HEK293T (cell line): ENCODE results near the gene C1orf232.

Experiments used
- CTCF ChIA-PET: fragments of 350-600 bp; formaldehyde crosslinking; extraction: SDS; loops from one replicate; lab custom pipeline; 2021; ENCODE audit warnings: antibody characterized with exemption, inconsistent platforms; lab: Yijun Ruan, JAX
- POLR2A ChIA-PET: fragments of 350-600 bp; formaldehyde crosslinking; extraction: SDS; loops from one replicate; lab custom pipeline; 2020; ENCODE audit warnings: antibody characterized with exemption, inconsistent platforms; lab: Yijun Ruan, JAX
- DNase-seq: peaks from one replicate; pipeline ENCODE4 v3.0.0; 2012; ENCODE audit warnings: mixed read lengths; ENCODE audit errors: extremely low spot score
- ARNT ChIP-seq: fragments of 450-650 bp; IDR thresholded peaks from 2 replicates; pipeline ENCODE4 v1.6.1; 2017; ENCODE audit warnings: mild to moderate bottlenecking
- BHLHE40 ChIP-seq: fragments of 450-650 bp; IDR thresholded peaks from 2 replicates; pipeline ENCODE4 v1.6.1; 2016; ENCODE audit warnings: mild to moderate bottlenecking, moderate library complexity, borderline replicate concordance
- CTBP1 ChIP-seq: fragments of 450-650 bp; IDR thresholded peaks from 2 replicates; pipeline ENCODE4 v1.6.1; 2016; ENCODE audit warnings: borderline replicate concordance
- ELF4 ChIP-seq: fragments of 450-650 bp; IDR thresholded peaks from 2 replicates; pipeline ENCODE4 v1.6.1; 2017; ENCODE audit warnings: antibody characterized with exemption
- FOXA1 ChIP-seq: fragments of 450-650 bp; IDR thresholded peaks from 2 replicates; pipeline ENCODE4 v1.6.1; 2016; ENCODE audit warnings: mild to moderate bottlenecking
- FOXK2 ChIP-seq: fragments of 450-650 bp; IDR thresholded peaks from 2 replicates; pipeline ENCODE4 v1.6.1; 2016; ENCODE audit warnings: mild to moderate bottlenecking
- FOXM1 ChIP-seq: fragments of 450-650 bp; IDR thresholded peaks from 2 replicates; pipeline ENCODE4 v1.6.1; 2017; ENCODE audit warnings: mild to moderate bottlenecking, borderline replicate concordance
- HDGF ChIP-seq: fragments of 450-650 bp; IDR thresholded peaks from 2 replicates; pipeline ENCODE4 v1.6.1; 2017; ENCODE audit warnings: antibody characterized with exemption, borderline replicate concordance
- L3MBTL2 ChIP-seq: fragments of 450-650 bp; conservative IDR thresholded peaks from 2 replicates; pipeline ENCODE4 v1.6.1; 2016; ENCODE audit warnings: mild to moderate bottlenecking
- LEF1 ChIP-seq: fragments of 450-650 bp; IDR thresholded peaks from 2 replicates; pipeline ENCODE4 v1.6.1; 2017; ENCODE audit warnings: mild to moderate bottlenecking, borderline replicate concordance
- NFRKB ChIP-seq: fragments of 450-650 bp; IDR thresholded peaks from 2 replicates; pipeline ENCODE4 v1.6.1; 2016; ENCODE audit warnings: mild to moderate bottlenecking, moderate library complexity
- PKNOX1 ChIP-seq: fragments of 450-650 bp; IDR thresholded peaks from 2 replicates; pipeline ENCODE4 v1.6.1; 2016
- SP1 ChIP-seq: fragments of 450-650 bp; IDR thresholded peaks from 2 replicates; pipeline ENCODE4 v1.6.1; 2017
- SUZ12 ChIP-seq: fragments of 450-650 bp; IDR thresholded peaks from 2 replicates; pipeline ENCODE4 v1.6.1; 2016; ENCODE audit warnings: mild to moderate bottlenecking
- TARDBP ChIP-seq: fragments of 450-650 bp; IDR thresholded peaks from 2 replicates; pipeline ENCODE4 v1.6.1; 2016
- ZNF384 ChIP-seq: fragments of 450-650 bp; IDR thresholded peaks from 2 replicates; pipeline ENCODE4 v1.6.1; 2016

C1orf232 gene

DNA sequence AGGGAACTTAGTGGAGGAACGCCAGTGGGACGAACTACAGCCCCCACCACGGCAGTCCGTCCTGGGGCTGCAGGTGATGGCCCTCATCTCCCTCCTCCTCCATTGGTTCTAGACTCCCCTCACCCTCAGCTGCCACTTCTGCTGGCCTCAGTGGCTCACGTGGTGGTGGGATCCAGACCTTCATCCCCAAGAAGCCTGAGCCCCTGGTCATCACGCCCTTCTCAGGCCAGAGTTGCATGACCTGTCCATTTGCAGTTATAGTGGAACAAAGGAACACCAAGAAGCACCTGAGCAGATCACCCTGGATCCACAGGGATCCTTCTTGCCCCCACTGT lies 22.8 kb downstream of the C1orf232 start:
- peak; percentile 3 for DNase-seq
- CTCF ChIA-PET = interaction anchor here (1.2 to 2.1 kb wide), 6 partner anchors 20 to 123 kb away, joined by 3 to 22 read pairs (median 6); no protein-coding TSS in a partner anchor
- TF ChIP-seq CTBP1 (no peak), PKNOX1 (no peak), FOXA1 (no peak), ARNT (no peak), FOXK2 (no peak), SUZ12 (no peak), TARDBP (no peak), LEF1 (no peak), BHLHE40 (no peak), NFRKB (no peak), HDGF (no peak), ZNF384 (no peak), ELF4 (no peak), L3MBTL2 (no peak), FOXM1 (no peak), SP1 (no peak)
- POLR2A ChIA-PET = interaction anchor here (1.2 to 1.4 kb wide), 2 partner anchors 24 to 110 kb away, joined by 6 to 12 read pairs; partner anchors contain the start of gene ZNF593

DNA sequence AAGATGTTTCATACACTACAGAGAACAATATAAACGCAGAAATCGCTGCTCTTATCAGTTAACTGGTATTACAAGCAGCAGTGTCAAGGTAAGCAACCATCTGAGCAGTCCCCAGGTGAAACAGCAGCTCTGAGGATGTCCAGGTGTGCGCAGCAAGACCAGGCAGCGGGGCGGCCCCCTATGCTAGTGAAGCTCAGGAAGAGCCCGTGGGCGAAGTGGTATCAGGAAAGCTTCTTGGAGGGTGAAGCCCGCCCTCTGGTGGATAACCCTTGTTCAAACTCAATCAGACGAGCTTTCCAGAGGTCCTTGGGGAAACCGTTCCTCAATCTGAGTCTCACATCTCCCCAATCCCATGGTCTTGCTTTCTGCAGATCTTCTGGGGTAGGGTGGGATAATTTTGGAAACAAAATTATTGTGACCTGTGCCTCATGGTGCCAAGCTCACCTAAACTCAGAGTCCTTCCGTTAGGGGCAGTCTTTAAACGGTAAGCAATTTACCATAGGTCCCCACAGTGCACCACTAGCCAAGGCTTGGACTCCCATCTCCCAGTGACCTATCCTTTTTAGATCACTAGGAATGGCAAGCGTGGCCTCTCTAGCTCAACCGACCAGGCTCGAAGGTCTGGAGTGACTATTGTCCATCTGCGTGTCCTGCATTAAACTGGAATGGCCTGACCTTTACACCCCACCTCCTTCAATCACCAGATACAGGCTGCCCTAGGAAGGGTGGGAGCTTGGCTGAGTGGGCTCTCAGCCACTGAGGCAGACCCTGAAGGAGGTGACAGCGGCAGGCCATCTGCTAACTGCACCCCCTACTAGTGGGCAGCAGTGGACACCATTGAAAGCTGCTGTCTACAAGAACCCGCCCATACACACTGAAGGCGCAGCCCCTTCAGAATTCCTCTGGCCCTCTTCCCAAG lies 23.5 kb downstream of the C1orf232 start:
- TF ChIP-seq PKNOX1 = no peak
- TF ChIP-seq ARNT = no peak
- no peak for TF ChIP-seq CTBP1
- TF ChIP-seq FOXA1 = no peak
- no peak for TF ChIP-seq TARDBP
- no peak for TF ChIP-seq LEF1
- TF ChIP-seq BHLHE40 = no peak
- TF ChIP-seq HDGF = no peak
- TF ChIP-seq SUZ12 = no peak
- TF ChIP-seq ZNF384 = no peak
- no peak for TF ChIP-seq FOXM1
- POLR2A ChIA-PET = interaction anchor here (1.0 to 1.4 kb wide), 5 partner anchors 13 to 110 kb away, joined by 3 to 12 read pairs (median 4); partner anchors contain the start of gene ZNF593
- CTCF ChIA-PET = interaction anchor here (0.6 to 2.1 kb wide), 21 partner anchors 9 to 246 kb away, joined by 3 to 22 read pairs (median 4); partner anchors contain the start of gene FAM110D
- DNase-seq = peak; percentile 80

DNA sequence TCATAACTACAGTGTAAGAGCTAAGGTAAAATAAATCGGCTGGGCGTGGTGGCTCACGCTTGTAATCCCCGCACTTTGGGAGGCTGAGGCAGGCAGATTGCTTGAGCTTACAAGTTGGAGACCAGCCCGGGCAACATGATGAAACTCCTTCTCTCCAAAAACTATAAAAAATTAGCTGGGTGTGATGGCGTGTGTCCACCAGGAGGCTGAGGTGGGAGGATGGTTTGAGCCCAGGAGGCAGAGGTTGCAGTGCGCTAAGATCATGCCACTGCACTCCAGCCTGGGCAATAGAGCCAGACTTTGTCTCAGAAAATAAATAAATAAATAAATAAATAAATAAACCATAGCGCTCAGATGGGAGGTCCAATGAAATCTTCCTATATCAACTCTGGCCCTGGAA lies 26.6 kb downstream of the C1orf232 start:
- CTCF ChIA-PET = no interaction called here

DNA sequence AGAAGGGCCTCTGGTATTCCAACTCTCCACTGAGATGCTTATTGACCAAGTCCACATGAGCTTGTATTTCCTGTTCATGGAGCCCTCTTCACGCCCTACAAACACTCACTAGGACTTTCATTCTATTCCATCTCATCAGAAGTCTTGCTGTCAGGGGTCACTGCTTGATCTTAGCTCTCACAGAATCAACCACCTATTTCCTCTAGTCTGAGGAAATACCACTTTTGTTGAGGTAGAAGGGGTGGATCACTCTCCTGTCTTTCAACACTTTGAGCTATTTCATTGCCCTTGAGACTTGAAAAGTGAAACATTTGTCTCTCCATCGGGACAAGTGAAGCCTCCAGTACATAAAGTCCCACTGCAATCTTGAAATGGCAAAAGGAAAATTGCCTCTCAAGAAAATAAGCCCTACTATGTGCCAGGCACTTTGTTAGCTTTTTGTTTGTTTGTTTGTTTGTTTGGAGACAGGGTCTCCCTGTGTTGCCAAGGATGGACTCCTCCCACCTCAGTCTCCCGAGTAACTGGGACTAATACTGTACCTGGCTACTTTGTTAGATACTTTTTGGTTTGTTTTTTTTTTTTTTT lies 29.7 kb downstream of the C1orf232 start:
- POLR2A ChIA-PET = interaction anchor here (1.0 to 1.1 kb wide), 2 partner anchors 25 to 26 kb away, joined by 4 read pairs; no protein-coding TSS in a partner anchor
- no peak for DNase-seq
- TF ChIP-seq L3MBTL2 = no peak
- TF ChIP-seq ARNT = no peak
- TF ChIP-seq LEF1 = no peak
- no peak for TF ChIP-seq PKNOX1
- TF ChIP-seq BHLHE40 = no peak
- TF ChIP-seq NFRKB = no peak
- no peak for TF ChIP-seq FOXK2
- no peak for TF ChIP-seq FOXM1
- no peak for TF ChIP-seq ZNF384
- TF ChIP-seq FOXA1 = no peak
- TF ChIP-seq ELF4 = no peak
- TF ChIP-seq HDGF = no peak
- no peak for TF ChIP-seq CTBP1
- TF ChIP-seq SP1 = no peak
- no peak for TF ChIP-seq TARDBP
- CTCF ChIA-PET = interaction anchor here (1.2 kb wide), 1 partner anchor 103 kb away, joined by 4 read pairs; no protein-coding TSS in a partner anchor

More for the DNA sequence above, 26.6 kb downstream of the C1orf232 start:
- POLR2A ChIA-PET = no interaction called here
- no peak for TF ChIP-seq ZNF384
- TF ChIP-seq CTBP1 = no peak
- no peak for TF ChIP-seq FOXK2
- TF ChIP-seq TARDBP = no peak
- no peak for TF ChIP-seq LEF1
- no peak for TF ChIP-seq SUZ12
- TF ChIP-seq L3MBTL2 = no peak
- no peak for TF ChIP-seq FOXM1
- TF ChIP-seq PKNOX1 = no peak
- no peak for TF ChIP-seq HDGF
- no peak for TF ChIP-seq ELF4
- no peak for TF ChIP-seq BHLHE40
- TF ChIP-seq SP1 = no peak
- TF ChIP-seq ARNT = no peak
- TF ChIP-seq FOXA1 = no peak
- TF ChIP-seq NFRKB = no peak
- no peak for DNase-seq
